OCI-M2 (cell line): ENCODE results near the gene TMEM266.

ENCODE experiments used
- DNase-seq: peaks from one replicate; lab custom pipeline; 2025; ENCODE audit not compliant: unreplicated experiment; lab: John Stamatoyannopoulos, UW

Gene TMEM266

DNA sequence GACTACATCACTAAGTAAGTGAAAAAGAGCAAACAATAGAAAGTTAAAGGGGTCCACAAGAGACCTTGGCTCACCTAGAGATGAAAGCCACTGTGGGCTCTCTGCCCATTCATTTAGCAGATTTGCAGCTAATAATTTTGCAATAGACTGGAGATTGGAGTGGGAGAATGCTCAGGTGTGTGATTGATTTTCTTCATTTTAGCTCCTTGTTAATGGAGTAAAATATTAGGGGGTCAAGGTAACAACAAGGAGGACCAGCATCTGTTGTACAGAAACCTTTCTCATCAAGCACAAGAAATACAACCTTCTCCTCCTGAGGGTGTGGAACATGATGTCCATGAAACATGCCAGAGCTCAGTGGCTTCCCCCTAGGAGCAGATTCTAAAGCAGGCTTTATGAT, 63.2 kb downstream of the TMEM266 start:
- DNase-seq: no peak

DNA sequence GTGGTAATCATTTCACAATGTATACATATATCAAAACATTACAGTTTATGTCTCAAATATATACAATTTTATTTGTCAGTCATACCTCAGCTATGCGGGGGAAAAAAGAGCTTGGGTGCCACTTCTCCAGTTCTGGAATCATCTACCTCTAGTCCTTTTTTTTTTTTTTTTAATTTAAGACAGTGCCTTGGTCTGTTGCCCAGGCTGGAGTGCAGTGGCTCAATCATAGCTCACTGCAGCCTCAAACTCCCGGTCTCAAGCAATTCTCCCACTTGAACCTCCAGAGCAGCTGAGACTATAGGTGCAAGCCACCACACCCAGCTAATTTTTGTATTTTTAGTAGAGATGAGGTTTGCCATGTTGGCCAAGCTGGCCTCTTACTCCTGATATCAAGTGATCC, 67.4 kb downstream of the TMEM266 start:
- no peak for DNase-seq

DNA sequence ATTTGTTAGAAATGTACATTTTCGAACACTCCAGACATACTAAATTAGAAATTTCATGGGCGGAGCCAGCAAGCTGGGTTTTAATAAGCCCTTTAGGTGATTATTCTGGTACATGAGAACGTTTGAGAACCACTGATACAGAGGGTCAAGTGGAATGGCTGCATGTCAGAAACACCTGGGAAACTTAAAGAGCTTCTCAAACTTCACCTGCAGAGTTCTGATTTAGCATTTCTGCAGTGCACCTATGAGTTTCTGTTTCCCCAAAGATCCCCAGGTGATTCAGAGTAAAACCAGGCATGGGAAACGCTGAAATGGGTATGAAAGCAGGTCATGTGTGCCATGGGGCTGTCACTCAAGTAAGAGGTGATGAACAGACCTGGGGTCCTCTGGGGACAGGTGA, 68.1 kb downstream of the TMEM266 start:
- DNase-seq: no peak

- DNase-seq: no peak
Observed at GRCh38 chr15:76134537-76134936, 74.8 kb downstream of the TMEM266 start.

- no peak for DNase-seq
Observed at GRCh38 chr15:76135516-76135915, 75.7 kb downstream of the TMEM266 start.

- DNase-seq: no peak
Observed at GRCh38 chr15:76138436-76138835, 78.7 kb downstream of the TMEM266 start.

DNA sequence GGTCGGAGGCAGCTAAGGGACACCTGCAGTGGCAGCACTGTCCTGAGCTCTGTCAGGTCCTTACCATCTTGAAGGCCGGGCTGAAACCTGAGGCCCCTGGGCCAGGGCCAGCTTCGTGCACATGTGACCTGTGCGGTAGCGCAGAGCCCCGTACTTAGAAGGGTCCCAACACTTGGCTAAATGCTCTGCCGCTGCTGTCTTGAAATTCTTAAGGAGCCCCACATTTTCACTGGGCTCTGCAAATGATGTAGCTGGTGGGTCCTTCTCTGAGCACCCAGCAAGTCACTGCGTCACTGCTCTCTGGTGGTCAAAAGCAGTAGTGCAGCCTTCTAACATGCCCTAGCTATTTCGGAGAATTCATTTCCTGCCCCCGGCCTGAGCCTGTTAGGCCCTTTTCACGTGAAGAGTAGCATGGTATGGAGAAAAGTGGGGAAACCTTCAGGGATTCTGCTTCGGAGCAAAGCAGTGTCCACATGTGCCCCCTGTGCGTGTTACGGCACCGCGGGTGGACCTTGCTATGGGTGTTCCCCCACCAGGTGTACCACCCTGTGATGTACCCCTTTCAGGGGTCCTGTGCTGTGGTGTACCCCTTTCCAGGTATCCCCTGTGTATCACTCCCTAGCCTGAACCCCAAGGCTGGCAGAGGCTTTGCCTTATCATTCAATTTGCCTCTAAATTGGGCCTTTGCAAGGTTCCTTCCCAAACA, 79.7 kb downstream of the TMEM266 start:
- no peak for DNase-seq

GRCh38 chr15:76140074-76140464, 80.3 kb downstream of the TMEM266 start:
- DNase-seq: no peak

GRCh38 chr15:76146812-76147211, 87.0 kb downstream of the TMEM266 start:
- DNase-seq: no peak

DNA sequence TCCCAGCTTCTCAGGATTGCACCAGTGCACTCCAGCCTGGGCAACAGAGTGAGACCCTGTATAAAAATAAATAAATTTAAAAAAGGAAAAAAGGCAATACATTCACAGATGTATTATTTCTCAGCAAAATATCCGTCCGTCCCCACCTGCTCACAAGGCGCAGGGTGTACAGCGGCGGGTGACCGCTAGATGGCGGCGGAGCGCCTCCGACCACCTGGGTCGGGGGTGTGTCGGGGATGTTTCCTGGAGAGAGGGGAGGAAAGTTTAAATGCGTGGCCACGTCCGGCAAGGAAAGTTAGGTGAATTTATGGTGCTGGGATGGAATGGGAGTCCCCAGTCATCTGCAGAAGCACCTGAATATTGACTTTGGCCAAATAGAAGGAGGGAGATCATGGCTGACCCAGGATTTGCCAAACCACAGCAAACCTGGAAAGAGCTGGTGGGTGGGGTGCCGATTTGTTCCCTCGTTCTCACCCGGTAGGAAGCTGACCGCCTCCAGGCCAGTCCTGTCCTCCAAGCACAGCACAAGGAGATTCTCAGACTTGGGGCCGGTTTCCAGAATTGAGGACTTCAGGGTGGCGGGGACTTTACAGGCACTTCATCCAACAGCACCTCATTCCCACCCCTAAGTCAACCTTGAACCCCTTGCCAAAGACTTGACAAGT, 88.3 kb downstream of the TMEM266 start:
- no peak for DNase-seq

GRCh38 chr15:76149291-76149915, 89.6 kb downstream of the TMEM266 start:
- no peak for DNase-seq

DNA sequence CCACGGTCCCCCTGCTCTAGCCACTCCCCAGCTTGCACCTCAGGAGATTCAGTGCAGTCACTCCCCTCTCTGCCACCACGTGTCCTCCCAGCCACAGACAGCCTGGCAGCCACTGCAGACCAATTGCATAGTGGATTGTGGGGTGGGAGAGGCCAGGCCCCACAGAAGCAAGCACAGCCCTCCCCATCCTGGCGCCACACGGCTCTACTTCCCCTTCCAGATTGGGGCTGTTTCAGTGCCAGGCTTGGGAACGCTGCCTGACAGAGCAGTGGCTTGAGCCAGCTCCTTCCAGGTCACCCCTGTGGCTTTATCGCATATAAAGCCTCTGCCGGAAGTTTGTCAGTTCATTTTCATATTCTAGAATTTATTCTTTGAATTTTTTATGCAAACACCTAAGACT, 90.7 kb downstream of the TMEM266 start:
- DNase-seq: no peak

GRCh38 chr15:76150971-76151598, 91.3 kb downstream of the TMEM266 start:
- DNase-seq: peak; percentile 20

GRCh38 chr15:76151599-76151974, 91.8 kb downstream of the TMEM266 start:
- DNase-seq: no peak

GRCh38 chr15:76152197-76152596, 92.4 kb downstream of the TMEM266 start:
- no peak for DNase-seq

- DNase-seq: no peak
Observed at GRCh38 chr15:76153241-76154197, 93.7 kb downstream of the TMEM266 start.

DNA sequence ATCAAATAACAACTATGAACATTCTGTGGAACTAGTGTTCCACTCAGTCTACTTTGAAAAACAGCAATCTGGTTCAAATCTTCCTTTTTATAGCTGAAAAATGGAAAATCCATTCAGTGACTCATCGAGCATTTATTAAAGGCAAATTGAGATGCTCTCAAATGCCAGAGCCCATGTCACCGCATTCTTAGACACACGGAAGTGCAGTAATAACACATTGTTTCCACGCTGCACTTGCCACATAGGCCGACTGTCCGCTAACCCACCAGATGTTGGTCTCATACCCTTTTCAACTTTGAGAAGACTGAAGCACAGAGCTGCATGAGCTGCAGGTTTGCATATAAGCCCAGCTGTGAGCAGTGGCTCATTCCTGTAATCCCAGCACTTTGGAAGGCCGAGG, 95.9 kb downstream of the TMEM266 start:
- DNase-seq: no peak

- DNase-seq: no peak
Observed at GRCh38 chr15:76158226-76158625, 98.4 kb downstream of the TMEM266 start.

- DNase-seq: no peak
Observed at GRCh38 chr15:76158815-76159214, 99.0 kb downstream of the TMEM266 start.

DNA sequence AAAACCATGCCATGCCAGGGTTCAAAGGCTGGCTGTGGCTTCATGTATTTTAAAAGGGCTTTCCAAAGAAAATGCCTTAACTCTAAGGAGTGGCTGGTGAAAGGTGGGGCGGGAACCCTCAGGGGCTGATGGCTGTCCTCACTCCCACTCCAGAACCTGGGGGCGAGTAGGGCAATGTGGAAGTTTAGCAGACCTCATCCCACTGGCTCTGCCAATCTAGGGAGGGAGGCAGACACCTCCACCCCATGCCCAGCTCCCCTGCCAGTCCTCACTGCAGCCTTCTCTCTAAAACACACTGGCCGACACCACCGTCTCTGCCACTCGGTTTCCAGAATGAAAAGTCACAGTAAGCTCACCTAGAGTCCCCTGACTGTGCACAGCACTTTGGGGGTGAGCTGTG, 99.5 kb downstream of the TMEM266 start:
- DNase-seq: no peak
